SK-N-MC (cell line): Measurements from ENCODE around the gene CHMP4A.

ENCODE experiments used
- DNase-seq: peaks from one replicate; pipeline ENCODE4 v3.0.0-alpha.2; 2011; ENCODE audit warnings: low read depth, low spot score
- H3K27ac ChIP-seq: fragments of 200-600 bp; sonication (generic); 2 replicates; pipeline ENCODE4 v1.5.1; 2016; ENCODE audit warnings: mixed run types
- H3K36me3 ChIP-seq: fragments of 200-600 bp; sonication (generic); 2 replicates; pipeline ENCODE4 v1.6.1; 2017; ENCODE audit warnings: antibody characterized with exemption, low read length, mixed read lengths; ENCODE audit not compliant: insufficient read depth
- H3K4me3 ChIP-seq: fragments of 200-600 bp; sonication (generic); 2 replicates; pipeline ENCODE4 v1.5.1; 2016
- H3K9ac ChIP-seq: fragments of 200-600 bp; sonication (generic); 2 replicates; pipeline ENCODE4 v1.8.0; 2017; ENCODE audit warnings: mixed run types, mixed read lengths; ENCODE audit not compliant: insufficient read length
- H3K9me3 ChIP-seq: fragments of 200-600 bp; sonication (generic); 2 replicates; pipeline ENCODE4 v1.6.1; 2017; ENCODE audit warnings: low read depth, mild to moderate bottlenecking, antibody characterized with exemption, low read length, moderate library complexity, mixed read lengths
- EZH2 ChIP-seq: fragments of 200-600 bp; sonication (generic); IDR thresholded peaks from one replicate; pipeline ENCODE4 v1.6.1; 2017; ENCODE audit warnings: antibody characterized with exemption
- FOXP2 ChIP-seq: optimal IDR thresholded peaks from 2 replicates; pipeline ENCODE3; 2011; ENCODE audit warnings: mild to moderate bottlenecking, moderate library complexity; ENCODE audit not compliant: insufficient read depth; ENCODE audit errors: extremely low read length, control extremely low read depth
- POLR2AphosphoS5 ChIP-seq: IDR thresholded peaks from 2 replicates; pipeline ENCODE4 v1.6.1; 2012; ENCODE audit warnings: mild to moderate bottlenecking, low read depth, low read length, borderline replicate concordance

The CHMP4A gene

DNA sequence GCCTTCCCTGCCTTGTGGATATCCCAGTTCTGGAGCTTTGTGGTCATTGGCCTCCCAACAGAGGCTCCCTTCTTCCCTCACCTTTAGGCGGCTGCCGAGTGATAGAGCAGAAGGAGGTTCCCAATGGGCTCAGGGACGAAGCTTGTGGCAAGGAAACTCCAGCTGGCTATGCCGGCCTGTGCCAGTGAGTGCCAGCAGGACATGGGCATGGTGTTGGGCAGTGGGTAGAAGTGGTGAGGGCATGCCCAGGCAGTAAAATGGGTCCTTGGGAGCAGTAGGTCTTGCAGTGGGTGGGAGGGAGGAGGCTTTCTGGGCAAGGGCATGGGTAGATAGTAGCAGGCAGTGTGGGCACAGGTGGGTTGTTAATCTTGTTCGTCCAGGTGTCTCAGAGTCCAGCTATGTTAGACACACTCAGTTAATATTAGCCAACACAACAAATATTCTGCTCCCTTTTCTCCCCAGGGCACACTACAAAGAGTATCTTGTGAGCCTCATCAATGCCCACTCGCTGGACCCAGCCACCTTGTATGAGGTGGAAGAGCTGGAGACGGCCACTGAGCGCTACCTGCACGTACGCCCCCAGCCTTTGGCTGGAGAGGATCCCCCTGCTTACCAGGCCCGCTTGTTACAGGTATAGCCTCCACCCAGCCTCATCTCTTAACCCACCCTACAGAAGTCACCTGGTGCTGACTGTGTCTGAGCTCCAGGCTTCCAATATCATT lies 53.4 kb downstream of the CHMP4A start:
- H3K27ac ChIP-seq, result no peak overlapping the region
- H3K4me3 ChIP-seq, result no peak overlapping the region
- DNase-seq, result no peak
- TF ChIP-seq POLR2AphosphoS5, result no peak
- no peak for TF ChIP-seq EZH2
- no peak for TF ChIP-seq FOXP2
- H3K36me3 ChIP-seq, result peaks cover 41% of the 10 kb centered on the region
- no peak overlapping the region for H3K9ac ChIP-seq
- no peaks in the 10 kb centered on the region for H3K9me3 ChIP-seq
